GM18517 (cell line): ENCODE results near the gene PGGHG.

Experiments
- ATAC-seq: cut with Tn5 transposase; IDR thresholded peaks from one replicate; pipeline ENCODE4 v1.9.1; 2021; ENCODE audit warnings: mild to moderate bottlenecking, moderate library complexity; ENCODE audit not compliant: unreplicated experiment

Gene PGGHG

GRCh38 chr11:344836-345578 lies 56.1 kb downstream of the PGGHG start:
- no peak for ATAC-seq
